D721Med (cell line): Measurements from ENCODE around the gene CKB.

Source experiments
- DNase-seq: peaks from one replicate; pipeline ENCODE4 v3.0.0; 2011; ENCODE audit warnings: low spot score; ENCODE audit not compliant: insufficient read length
- FAIRE-seq: peaks from 2 replicates; lab custom pipeline; 2011; peaks lifted over from hg19 to GRCh38; lab: Jason Lieb, UNC
- TF ChIP-seq, protein P1 (sequence below): IDR thresholded peaks from 2 replicates; pipeline ENCODE4 v1.5.1; 2012; ENCODE audit warnings: mild to moderate bottlenecking, control low read depth; ENCODE audit not compliant: insufficient read depth; ENCODE audit errors: missing control alignments

Gene CKB

DNA sequence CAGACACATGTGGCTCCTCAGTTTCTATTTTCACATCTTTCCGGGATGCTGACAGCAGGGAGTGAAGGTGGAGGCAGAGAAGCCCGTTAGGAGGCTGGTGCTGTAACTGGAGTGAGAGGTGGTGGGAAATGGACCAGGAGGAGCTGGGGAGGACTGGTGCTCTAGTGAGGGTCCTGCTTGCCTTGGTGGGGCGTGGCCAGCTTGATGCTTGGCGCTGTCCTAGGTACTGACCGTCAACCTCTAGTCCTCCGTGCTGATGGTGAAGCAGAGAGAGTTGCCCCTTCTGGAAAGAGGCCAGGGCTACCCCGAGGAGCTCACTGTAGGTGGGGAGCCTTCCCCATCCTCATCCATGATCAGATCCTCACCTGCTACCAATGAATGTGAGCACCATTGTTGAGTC, 7.8 kb upstream of the CKB start:
- FAIRE-seq (no peak), DNase-seq (no peak)
- TF ChIP-seq, protein P1, sequence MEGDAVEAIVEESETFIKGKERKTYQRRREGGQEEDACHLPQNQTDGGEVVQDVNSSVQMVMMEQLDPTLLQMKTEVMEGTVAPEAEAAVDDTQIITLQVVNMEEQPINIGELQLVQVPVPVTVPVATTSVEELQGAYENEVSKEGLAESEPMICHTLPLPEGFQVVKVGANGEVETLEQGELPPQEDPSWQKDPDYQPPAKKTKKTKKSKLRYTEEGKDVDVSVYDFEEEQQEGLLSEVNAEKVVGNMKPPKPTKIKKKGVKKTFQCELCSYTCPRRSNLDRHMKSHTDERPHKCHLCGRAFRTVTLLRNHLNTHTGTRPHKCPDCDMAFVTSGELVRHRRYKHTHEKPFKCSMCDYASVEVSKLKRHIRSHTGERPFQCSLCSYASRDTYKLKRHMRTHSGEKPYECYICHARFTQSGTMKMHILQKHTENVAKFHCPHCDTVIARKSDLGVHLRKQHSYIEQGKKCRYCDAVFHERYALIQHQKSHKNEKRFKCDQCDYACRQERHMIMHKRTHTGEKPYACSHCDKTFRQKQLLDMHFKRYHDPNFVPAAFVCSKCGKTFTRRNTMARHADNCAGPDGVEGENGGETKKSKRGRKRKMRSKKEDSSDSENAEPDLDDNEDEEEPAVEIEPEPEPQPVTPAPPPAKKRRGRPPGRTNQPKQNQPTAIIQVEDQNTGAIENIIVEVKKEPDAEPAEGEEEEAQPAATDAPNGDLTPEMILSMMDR, result no peak

DNA sequence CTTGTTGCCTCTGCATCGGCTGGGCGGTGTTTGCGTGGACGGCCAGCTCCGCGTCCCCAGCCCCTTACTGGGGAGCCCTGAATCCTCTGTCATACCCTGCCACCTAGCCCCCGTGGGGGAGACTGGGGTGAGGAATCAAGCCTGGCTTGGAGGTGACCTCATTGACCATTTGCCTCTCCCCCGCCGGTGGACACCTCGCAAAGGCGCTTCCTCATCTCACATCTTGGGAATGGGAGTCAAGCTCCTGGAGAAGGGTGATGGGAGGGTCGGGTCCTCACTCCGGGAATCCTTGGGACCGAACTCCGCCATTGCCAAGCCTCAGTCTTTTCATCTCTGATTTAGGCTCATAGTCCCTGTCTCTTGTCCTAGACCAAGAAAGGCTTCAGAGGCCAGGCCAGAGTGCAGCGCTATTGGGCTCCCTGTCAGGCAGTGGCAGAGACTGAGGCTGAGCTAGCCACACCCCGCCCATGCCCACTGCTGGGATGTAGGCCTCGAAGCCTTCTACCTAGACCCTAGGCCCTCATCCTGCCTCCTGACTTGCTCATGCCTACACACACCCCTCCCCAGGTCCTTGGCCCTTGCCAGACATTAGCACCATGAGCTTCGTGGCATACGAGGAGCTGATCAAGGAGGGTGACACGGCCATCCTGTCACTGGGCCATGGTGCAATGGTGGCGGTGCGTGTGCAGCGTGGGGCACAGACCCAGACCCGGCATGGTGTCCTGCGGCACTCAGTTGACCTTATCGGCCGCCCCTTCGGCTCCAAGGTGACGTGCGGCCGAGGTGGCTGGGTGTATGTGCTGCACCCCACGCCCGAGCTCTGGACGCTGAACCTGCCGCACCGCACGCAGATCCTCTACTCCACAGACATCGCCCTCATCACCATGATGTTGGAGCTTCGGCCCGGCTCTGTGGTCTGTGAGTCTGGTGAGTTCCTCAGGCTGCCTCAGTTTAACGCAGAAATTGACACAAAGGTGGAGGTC, 7.0 kb upstream of the CKB start:
- TF ChIP-seq, protein P1, result no peak
- FAIRE-seq (no peak), DNase-seq (no peak)

DNA sequence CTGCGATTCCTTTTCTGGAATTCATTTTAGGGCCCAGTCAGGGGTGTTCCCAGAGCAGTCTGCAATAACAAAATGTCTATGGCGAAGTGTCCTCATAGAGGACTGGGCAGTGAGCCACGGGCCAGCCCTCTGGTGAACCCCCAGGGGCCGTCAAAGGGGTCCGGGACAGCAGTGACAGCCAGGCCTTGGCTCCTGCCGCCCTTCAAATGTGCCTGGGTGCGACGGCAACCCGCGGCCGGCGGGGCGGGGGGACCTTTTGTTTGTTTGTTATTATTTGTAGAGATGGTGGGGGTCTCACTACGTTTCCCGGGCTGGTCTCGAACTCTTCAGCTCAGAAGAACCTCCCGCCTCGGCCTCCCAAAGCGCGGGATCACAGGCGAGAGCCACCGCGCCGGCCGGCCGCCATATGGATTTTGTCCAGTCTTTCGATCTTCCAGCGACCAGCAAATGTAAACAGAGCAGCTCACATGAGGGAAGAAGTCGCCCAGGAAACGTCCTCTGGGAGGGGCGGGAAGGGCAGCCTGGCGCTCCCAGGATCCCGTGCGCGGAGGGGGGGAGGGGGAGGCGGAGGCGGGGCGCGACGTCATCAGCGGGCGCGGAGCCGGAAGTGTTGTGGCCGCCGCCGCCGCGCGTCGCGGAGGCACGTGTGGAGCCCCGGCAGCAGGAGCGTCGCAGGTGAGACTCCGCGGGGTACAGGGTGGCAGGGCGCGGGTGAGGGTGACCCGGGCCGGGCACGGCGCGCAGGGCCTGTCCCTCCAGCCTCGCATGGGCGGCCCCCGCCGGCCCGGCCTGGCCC, 6.2 kb upstream of the CKB start, which contains the start of gene TRMT61A:
TSS of gene TRMT61A (plus strand) at position 610 of the 796 bp plus-strand sequence. CDS start 783 bp downstream, outside the sequence.
- peak; percentile 100 for DNase-seq
- no peak for FAIRE-seq
- TF ChIP-seq, protein P1, result no peak

DNA sequence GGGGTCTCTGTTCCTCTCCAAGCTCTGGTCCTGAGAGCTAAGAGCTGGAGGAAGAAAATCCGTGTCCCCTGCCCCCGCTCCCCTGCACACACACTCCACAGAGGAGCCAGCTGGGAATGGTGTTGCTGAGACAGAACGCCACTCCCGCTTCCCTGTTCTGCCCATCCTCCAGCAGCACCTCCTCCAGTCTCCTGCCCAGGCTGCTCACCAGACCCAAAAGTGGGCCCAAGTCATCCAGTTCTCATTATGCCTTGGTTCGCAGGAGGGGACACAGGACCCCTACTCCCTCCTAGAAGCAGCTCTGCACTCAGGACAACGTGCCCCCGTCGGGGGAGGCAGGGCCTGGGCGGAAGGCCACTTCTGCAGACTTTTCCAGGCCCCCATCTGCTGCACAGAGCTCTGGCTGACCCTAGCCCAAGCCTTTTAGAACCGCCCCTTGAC, 5.5 kb upstream of the CKB start:
- no peak for FAIRE-seq

DNA sequence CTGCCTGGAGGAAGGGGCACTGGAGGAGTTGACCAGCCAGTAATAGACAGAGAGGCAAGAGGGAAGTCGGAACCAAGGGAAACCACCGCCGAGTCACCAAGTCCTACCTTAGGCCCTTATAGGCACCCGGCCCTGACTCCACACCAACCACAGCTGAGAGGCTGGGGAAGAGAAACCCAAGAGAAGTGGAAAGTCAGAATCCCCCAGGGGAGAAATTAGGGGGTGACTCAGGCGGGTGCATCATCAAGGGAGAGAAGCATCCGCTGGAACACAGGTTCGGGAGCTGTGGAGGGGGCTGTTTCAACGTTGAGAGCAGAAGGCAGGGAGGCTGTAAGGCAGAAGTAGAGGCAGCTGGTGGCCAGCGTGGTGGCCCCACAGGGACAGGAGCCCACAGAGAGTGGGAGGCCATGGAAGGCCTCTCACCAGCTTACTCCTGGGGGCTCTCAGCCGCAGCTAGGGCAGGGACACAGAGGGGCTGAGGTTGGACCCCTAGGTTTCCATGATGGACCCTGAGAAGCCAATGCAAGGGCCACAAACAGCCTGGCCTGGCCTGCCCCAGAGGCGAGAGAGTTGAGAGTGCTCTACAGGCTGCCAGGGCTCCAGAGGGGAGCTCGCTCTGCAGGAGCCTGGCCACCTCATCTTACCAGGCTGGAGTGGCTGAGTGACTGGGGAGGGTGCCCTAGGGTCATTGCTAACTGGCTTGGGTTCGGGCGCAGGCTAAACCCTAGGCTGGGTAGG, 4.9 kb upstream of the CKB start:
- FAIRE-seq, result no peak
- no peak for DNase-seq
- TF ChIP-seq, protein P1, result no peak

More for the DNA sequence above, 5.5 kb upstream of the CKB start:
- TF ChIP-seq, protein P1, result no peak
- peak; percentile 74 for DNase-seq

DNA sequence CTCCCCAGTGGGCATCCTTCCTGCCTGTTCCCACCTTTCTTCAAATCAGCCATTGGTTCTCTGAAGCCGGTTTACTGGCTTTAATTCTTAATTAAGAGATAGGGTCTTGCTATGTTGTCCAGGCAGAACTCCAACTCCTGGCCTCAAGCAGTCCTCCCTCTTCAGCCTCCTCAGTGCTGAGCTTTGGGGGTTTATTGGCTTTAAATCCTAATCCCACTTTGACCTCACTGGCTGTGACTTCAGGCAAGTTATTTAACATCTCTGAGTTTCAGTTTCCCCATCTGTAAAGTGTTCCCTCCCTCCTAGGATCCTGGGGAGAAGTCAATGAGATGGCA, 4.3 kb upstream of the CKB start:
- FAIRE-seq (no peak), DNase-seq (no peak)
- TF ChIP-seq, protein P1, result no peak
